Loucy (cell line): ENCODE results near the gene MYL10.

Source experiments
- H2AFZ ChIP-seq: fragments of 200-600 bp; sonication (generic); 2 replicates; pipeline ENCODE4 v1.6.0; 2016; ENCODE audit warnings: antibody characterized with exemption, mild to moderate bottlenecking, low read length, moderate library complexity
- H3F3A ChIP-seq: fragments of 200-600 bp; 2 replicates; pipeline ENCODE4 v1.6.0; 2016; ENCODE audit warnings: antibody characterized with exemption, low read depth, mild to moderate bottlenecking
- H3K27me3 ChIP-seq: fragments of 200-600 bp; sonication (generic); 2 replicates; pipeline ENCODE4 v1.6.1; 2014; ENCODE audit warnings: low read length, mild to moderate bottlenecking; ENCODE audit not compliant: insufficient read depth, poor library complexity, severe bottlenecking
- H3K36me3 ChIP-seq: fragments of 200-600 bp; sonication (generic); 2 replicates; pipeline ENCODE4 v1.6.1; 2016; ENCODE audit warnings: low read length; ENCODE audit not compliant: insufficient read depth
- H3K4me1 ChIP-seq: fragments of 200-600 bp; sonication (generic); 2 replicates; pipeline ENCODE4 v1.5.1; 2014; ENCODE audit warnings: low read length, mild to moderate bottlenecking; ENCODE audit not compliant: insufficient read depth, poor library complexity, severe bottlenecking
- H3K4me2 ChIP-seq: fragments of 200-600 bp; sonication (generic); 2 replicates; pipeline ENCODE4 v1.6.0; 2014; ENCODE audit warnings: antibody characterized with exemption, low read length, low read depth, mild to moderate bottlenecking; ENCODE audit not compliant: poor library complexity, severe bottlenecking
- H3K4me3 ChIP-seq: fragments of 200-600 bp; sonication (generic); 2 replicates; pipeline ENCODE4 v1.5.1; 2014; ENCODE audit warnings: low read length, mild to moderate bottlenecking, mixed read lengths; ENCODE audit not compliant: poor library complexity, severe bottlenecking
- H3K79me2 ChIP-seq: fragments of 200-600 bp; sonication (generic); 2 replicates; pipeline ENCODE4 v1.6.1; 2014; ENCODE audit warnings: low read length; ENCODE audit not compliant: insufficient read depth
- H3K9ac ChIP-seq: fragments of 200-600 bp; sonication (generic); 2 replicates; pipeline ENCODE4 v1.6.0; 2014; ENCODE audit warnings: mild to moderate bottlenecking, low read depth, low read length, moderate library complexity; ENCODE audit not compliant: poor library complexity, severe bottlenecking
- H3K9me2 ChIP-seq: fragments of 200-600 bp; sonication (generic); replicated peaks from 2 replicates; pipeline ENCODE4 v1.6.1; 2016; ENCODE audit warnings: low read depth, low read length, mixed read lengths
- H3K9me3 ChIP-seq: fragments of 200-600 bp; sonication (generic); 2 replicates; pipeline ENCODE4 v1.6.1; 2014; ENCODE audit warnings: mild to moderate bottlenecking, antibody characterized with exemption, low read length, low read depth; ENCODE audit not compliant: insufficient read depth
- H4K20me1 ChIP-seq: fragments of 200-600 bp; sonication (generic); 2 replicates; pipeline ENCODE4 v1.6.0; 2014; ENCODE audit warnings: antibody characterized with exemption, low read length, mild to moderate bottlenecking; ENCODE audit not compliant: insufficient read depth, poor library complexity, severe bottlenecking
- CTCF ChIP-seq: fragments of 200-600 bp; sonication (generic); conservative IDR thresholded peaks from 2 replicates; pipeline ENCODE4 v1.5.1; 2014; ENCODE audit warnings: mild to moderate bottlenecking, antibody characterized with exemption, low read length
- EZH2phosphoT487 ChIP-seq: fragments of 200-600 bp; IDR thresholded peaks from 2 replicates; pipeline ENCODE4 v1.6.1; 2018; ENCODE audit warnings: antibody characterized with exemption, mild to moderate bottlenecking, moderate library complexity, borderline replicate concordance

MYL10 gene

GRCh38 chr7:101563943-101564777 lies 64.9 kb downstream of the MYL10 start:
- no peak overlapping the region for H2AFZ ChIP-seq

More at GRCh38 chr7:101563943-101564777, 64.9 kb downstream of the MYL10 start:
- no peaks in the 10 kb centered on the region for H3K79me2 ChIP-seq
- H3K36me3 ChIP-seq = no peaks in the 10 kb centered on the region
- no peaks in the 10 kb centered on the region for H4K20me1 ChIP-seq
- H3K4me1 ChIP-seq = no peaks in the 10 kb centered on the region
- H3K9me3 ChIP-seq = no peaks in the 10 kb centered on the region
- H3K27me3 ChIP-seq = no peaks in the 10 kb centered on the region
- no peak overlapping the region for H3K4me2 ChIP-seq
- no peak for TF ChIP-seq CTCF
- no peak for TF ChIP-seq EZH2phosphoT487
- H3K4me3 ChIP-seq = no peak overlapping the region
- no peaks in the 10 kb centered on the region for H3F3A ChIP-seq
- no peak overlapping the region for H3K9ac ChIP-seq
- no peaks in the 10 kb centered on the region for H3K9me2 ChIP-seq
